Measurements from ENCODE around the gene MTARC2.

GRCh38 chr1:220788900-220789299, 40.8 kb downstream of the MTARC2 start:
- TF ChIP-seq CTCF (conservative IDR thresholded peaks at IDR 0.05; ENCODE audit: low read depth, low read length) (no peak), EZH2 (IDR thresholded peaks at IDR 0.05; ENCODE audit: borderline replicate concordance, low read depth, low read length, poor library complexity, severe bottlenecking) (no peak)
